Epithelial cell of esophagus (primary cell): Measurements from ENCODE around the gene HOXB6.

Experiments used
- DNase-seq: peaks from one replicate; pipeline ENCODE4 v3.0.0; 2010; ENCODE audit warnings: low read depth
- H3K4me3 ChIP-seq: 2 replicates; pipeline ENCODE4 v1.5.1; 2011; ENCODE audit warnings: mild to moderate bottlenecking, low read length, control low read depth
- TF ChIP-seq, protein P1 (sequence below): IDR thresholded peaks from 2 replicates; pipeline ENCODE4 v1.5.1; 2011; ENCODE audit warnings: low read depth, mild to moderate bottlenecking, low read length, control low read depth, inconsistent platforms; ENCODE audit not compliant: insufficient read depth; ENCODE audit errors: missing control alignments

HOXB6 gene

DNA sequence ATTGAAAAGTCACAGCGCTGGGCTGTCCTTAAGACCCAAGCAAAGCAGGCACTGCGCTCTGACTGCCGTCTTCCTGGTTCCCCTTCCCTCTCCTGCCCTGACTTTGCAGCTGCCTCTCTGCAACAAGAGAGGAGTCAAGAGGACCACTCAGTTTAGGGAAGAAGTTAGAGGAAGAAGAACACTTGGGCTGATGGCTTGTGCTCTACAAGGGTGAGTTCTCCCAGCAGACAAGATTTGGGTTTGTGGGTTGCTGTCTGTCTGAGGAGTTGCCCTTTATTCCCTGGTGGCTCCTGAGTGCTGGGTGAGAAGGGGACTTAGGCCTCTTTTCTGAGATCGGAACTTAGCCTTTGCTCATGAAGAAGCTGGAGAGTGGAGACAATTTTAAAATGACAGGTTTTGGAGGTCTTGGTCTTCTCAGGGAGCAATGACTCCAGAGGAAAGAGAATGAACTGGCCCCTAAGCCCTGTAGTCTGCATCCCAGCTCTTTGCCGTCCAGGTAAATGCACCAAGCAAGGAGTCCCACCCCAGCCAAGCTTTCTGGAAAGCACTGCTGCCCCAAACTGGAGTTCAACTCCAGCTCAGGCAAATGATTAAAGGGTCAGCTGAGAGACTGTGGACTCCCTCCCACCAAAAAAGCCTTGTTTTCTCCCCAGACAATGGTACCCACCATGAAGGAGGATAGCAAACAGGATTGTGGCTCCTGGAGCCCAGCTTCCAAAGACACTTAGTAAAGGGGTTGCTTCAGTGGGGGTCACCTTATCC lies 24.0 kb upstream of the HOXB6 start:
- TF ChIP-seq, protein P1, sequence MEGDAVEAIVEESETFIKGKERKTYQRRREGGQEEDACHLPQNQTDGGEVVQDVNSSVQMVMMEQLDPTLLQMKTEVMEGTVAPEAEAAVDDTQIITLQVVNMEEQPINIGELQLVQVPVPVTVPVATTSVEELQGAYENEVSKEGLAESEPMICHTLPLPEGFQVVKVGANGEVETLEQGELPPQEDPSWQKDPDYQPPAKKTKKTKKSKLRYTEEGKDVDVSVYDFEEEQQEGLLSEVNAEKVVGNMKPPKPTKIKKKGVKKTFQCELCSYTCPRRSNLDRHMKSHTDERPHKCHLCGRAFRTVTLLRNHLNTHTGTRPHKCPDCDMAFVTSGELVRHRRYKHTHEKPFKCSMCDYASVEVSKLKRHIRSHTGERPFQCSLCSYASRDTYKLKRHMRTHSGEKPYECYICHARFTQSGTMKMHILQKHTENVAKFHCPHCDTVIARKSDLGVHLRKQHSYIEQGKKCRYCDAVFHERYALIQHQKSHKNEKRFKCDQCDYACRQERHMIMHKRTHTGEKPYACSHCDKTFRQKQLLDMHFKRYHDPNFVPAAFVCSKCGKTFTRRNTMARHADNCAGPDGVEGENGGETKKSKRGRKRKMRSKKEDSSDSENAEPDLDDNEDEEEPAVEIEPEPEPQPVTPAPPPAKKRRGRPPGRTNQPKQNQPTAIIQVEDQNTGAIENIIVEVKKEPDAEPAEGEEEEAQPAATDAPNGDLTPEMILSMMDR: no peak
- H3K4me3 ChIP-seq: no peak overlapping the region
- DNase-seq: no peak

DNA sequence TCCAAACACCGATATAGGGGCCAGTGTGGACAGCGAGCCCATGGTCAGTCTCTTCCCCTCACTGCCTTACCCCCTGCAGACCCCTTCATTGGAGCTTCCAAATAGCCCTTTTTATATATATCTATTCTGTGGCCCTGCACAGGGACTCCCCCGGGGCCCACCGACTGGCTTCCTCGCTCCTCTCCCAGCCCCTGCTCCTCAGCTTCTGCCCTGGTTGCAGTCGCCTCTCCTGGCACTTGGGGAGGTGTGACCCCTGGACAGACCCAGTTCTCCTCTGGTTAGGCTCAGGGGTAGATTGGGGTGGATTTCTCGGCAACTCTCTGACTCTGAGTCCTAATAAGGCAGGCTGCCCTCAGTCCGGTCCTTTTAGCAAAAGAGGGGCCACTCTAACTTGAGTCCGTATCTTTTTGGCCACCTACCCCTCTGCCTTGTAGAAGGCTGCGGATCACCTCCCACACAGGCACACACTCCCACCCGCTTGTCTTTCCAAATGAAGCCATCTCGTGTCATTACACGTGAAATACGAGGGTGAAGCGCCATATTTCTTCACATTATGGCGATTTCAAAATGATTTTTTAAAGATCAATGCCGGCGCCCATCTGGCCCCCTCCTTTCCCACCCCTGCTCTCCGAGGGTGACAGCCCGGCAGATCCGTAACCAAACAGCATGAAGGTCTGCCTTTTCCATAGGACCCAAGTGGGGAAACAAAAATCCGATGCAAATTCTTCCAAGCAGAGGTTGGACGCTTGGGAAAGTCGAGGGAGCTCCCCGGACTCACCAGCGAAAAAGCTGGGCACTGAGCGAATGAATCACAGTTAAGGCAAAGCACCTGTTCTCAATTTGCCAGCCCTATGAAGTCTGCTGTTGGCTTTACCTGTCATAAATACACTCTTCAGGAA lies 23.1 kb upstream of the HOXB6 start:
- DNase-seq: no peak
- H3K4me3 ChIP-seq: no peak overlapping the region
- TF ChIP-seq, protein P1: no peak

DNA sequence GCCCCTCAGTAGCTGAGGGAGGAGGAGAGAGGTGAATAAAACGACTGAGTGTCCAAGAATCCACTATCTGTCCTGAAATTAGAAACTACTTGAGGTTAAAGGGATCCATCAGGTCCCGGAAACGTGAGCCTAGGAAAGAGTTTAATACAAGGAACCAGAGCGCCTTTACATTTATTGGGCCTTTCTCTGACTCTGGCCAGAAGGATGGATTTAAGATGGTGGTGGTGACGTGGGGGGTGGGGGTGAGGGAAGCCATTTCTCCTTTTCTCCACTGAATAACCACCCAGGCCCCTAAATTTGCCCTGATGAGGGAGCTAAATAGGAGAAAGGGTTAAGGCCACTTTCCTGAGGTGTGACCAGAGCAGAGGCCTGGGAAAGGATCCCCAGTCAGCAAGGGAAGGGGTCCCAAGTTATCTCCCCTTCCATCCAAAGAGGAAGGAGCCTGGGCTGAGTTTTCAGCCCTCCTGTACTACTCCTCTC lies 22.4 kb upstream of the HOXB6 start:
- TF ChIP-seq, protein P1: no peak
- no peak overlapping the region for H3K4me3 ChIP-seq
- no peak for DNase-seq

DNA sequence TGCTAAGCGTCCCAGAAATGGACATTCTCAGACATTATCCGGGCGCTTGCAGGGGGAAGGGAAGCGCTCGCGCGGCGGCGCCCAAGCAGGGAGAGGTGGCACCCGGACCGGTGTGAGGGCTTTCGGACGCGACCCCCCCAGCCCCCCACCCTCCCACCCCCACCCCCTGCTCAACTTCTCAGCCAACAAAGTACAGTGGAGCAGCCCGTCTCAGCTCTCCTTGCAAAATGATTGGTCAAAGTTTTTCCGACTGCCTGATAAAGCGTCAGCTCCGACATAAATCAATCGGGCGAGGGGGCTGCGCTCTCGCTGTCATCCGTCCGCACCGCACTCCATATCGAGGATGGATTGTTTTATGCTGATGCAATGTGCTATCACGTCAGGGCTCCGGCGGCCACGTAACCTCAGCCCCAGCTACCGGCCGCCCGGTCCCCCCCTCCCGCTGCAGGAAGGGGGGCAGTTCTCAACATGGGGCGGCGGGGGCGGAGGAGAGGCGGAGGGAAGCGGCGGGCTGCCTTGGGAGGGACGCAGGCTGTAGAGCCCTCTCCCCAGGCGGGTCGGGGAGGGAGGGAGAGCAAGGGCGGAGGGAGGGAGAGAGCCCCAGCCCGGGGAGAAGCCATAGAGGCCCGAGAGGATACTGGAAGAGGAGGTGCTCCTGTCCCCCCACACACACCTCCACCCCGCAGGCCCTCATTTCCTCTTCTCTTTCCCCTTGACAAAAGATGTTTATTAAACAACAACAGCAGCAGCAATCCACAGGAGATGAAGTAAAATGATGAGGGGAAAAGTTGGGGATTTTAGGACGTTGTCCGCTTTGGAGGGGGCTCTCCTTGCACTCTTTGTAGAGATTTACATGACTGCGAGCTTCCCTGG lies 21.7 kb upstream of the HOXB6 start, which contains the start of gene HOXB9:
Gene HOXB9 (minus strand): TSS at position 114 of the 873 bp plus-strand sequence. CDS start 89 bp downstream, at position 25.
- DNase-seq: no peak
- no peak within 1 kb of the TSS for H3K4me3 ChIP-seq
- TF ChIP-seq, protein P1: no peak

DNA sequence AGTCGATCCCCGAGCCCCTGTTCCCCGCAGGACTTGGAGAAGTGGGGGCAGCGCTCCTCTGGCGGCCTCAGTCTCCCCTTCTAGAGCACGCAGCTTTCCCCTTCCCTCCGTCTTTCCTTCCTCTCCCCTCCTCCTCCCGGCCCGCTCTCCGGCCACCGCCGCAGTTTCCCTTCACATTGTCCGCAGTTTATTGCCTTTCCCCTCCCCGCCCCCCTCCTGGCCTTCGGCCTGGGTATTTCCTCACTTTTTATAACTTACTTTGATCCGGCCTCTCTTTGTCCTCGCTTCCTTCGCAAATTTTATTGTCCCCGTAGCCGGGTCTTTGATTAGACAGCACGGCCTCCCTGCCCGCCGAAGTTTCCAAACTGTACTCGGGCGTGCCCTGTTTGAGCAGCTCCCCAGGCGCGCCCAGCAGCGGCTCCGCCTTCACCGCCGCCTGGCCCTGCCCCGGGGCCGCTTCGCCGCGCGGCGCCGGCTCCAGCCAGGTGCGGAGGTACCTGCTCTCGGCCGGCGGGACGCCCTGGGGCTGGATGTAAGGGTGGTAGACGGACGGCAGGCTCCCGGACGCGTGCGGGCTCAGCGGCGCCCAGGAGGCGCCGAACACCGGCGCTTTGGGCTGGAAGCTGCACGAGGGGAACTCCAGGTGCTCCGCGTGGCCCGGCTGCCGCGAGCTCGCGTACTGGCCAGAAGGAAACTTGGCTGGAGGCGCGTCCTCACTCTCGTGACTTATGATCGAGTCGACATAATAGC lies 20.9 kb upstream of the HOXB6 start:
- DNase-seq: peak; percentile 23
- no peak overlapping the region for H3K4me3 ChIP-seq
- TF ChIP-seq, protein P1: no peak
